K562 (cell line): ENCODE measurements around the gene MRAS. TPM values are rescaled to one million over a fixed set of nuclear protein-coding genes. Genes with fewer than 3 reads are reported as not detected.

Source experiments
- ATAC-seq: fragments of 200-7000 bp; cut with Tn5 transposase; 3 replicates; pipeline ENCODE4 v1.9.1; 2020; ENCODE audit warnings: moderate library complexity
- BruUV-seq: library from RNA; stranded (reverse); fragments of 400-500 nt; replicated peaks from 2 replicates; lab custom pipeline; 2021; lab: Mats Ljungman, UMichigan
- CTCF ChIA-PET: fragments of 300-600 bp; formaldehyde crosslinking; extraction: SDS; loops from one replicate; lab custom pipeline; 2021; ENCODE audit warnings: low intra/inter-chr PET ratio; lab: Yijun Ruan, JAX
- POLR2A ChIA-PET: fragments of 300-600, 350-650 bp; sonication (Branson Sonifier 250); formaldehyde crosslinking; extraction: SDS; loops from one replicate; lab custom pipeline; 2021; ENCODE audit warnings: antibody characterized with exemption, inconsistent platforms; lab: Yijun Ruan, JAX
- DNase-seq, 4 experiments: peaks; one replicate each; pipeline versions ENCODE4 v3.0.0 to v3.0.0-alpha.2; 2011 to 2018; ENCODE audit warnings: low spot score in 3 of 4, mixed read lengths in 3 of 4; ENCODE audit errors: extremely low read depth in 1 of 4
- FAIRE-seq: peaks from 2 replicates; lab custom pipeline; 2011; peaks lifted over from hg19 to GRCh38; lab: Jason Lieb, UNC
- H2AFZ ChIP-seq: 2 replicates; pipeline ENCODE4 v1.6.0; 2011; ENCODE audit warnings: low read depth, low read length, control low read depth, inconsistent platforms
- H3K27ac ChIP-seq: fragments of 200-600 bp; 3 replicates; pipeline ENCODE4 v1.8.0; 2011; ENCODE audit warnings: low read depth, mild to moderate bottlenecking, control low read depth, inconsistent platforms, low read length, moderate library complexity, mixed read lengths; ENCODE audit errors: extremely low read depth
- H3K27me3 ChIP-seq, 2 experiments: fragments of 300-600 bp in 1 of 2; 2 replicates in 1 of 2; 3 replicates in 1 of 2; pipeline versions ENCODE4 v1.6.0 to v1.8.0; 2011; ENCODE audit warnings: inconsistent platforms in 2 of 2, low read length in 2 of 2, mild to moderate bottlenecking in 1 of 2, mixed read lengths in 1 of 2, moderate library complexity in 1 of 2; ENCODE audit not compliant: control insufficient read depth in 2 of 2, insufficient read depth in 2 of 2
- H3K36me3 ChIP-seq: fragments of 300-600 bp; 3 replicates; pipeline ENCODE4 v1.8.0; 2011; ENCODE audit warnings: mild to moderate bottlenecking, low read length, inconsistent platforms; ENCODE audit not compliant: control insufficient read depth, insufficient read depth
- H3K4me1 ChIP-seq, 2 experiments: fragments of 200-600 bp in 1 of 2; replicated peaks in 1 of 2; 2 replicates in 1 of 2; 3 replicates in 1 of 2; pipeline versions ENCODE4 v1.5.1 to v1.8.0; 2011; ENCODE audit warnings: inconsistent platforms in 2 of 2, low read length in 2 of 2, mild to moderate bottlenecking in 1 of 2, mixed read lengths in 1 of 2, moderate library complexity in 1 of 2; ENCODE audit not compliant: control insufficient read depth in 2 of 2, insufficient read depth in 2 of 2
- H3K4me2 ChIP-seq: 2 replicates; pipeline ENCODE4 v1.6.1; 2011; ENCODE audit warnings: low read length, control low read depth, inconsistent platforms, mixed read lengths; ENCODE audit not compliant: insufficient read depth
- H3K4me3 ChIP-seq: fragments of 200-600 bp; sonication (generic), shearing (Covaris generic); 2 replicates; pipeline ENCODE4 v1.5.1; 2016; ENCODE audit warnings: control low read depth, inconsistent platforms
- H3K79me2 ChIP-seq: fragments of 200-600 bp; 3 replicates; pipeline ENCODE4 v1.8.0; 2011; ENCODE audit warnings: low read length, inconsistent platforms; ENCODE audit not compliant: control insufficient read depth, insufficient read depth
- H3K9ac ChIP-seq, 2 experiments: 2 replicates each; pipeline versions ENCODE4 v1.6.0 to v1.6.1; 2011; ENCODE audit warnings: low read depth in 2 of 2, low read length in 2 of 2, control low read depth in 1 of 2, inconsistent platforms in 1 of 2, mild to moderate bottlenecking in 1 of 2, mixed read lengths in 1 of 2; ENCODE audit not compliant: insufficient read depth in 1 of 2
- H3K9me1 ChIP-seq: one replicate; pipeline ENCODE4 v1.6.0; 2011; ENCODE audit warnings: inconsistent platforms, mild to moderate bottlenecking, low read length, moderate library complexity; ENCODE audit not compliant: control insufficient read depth, insufficient read depth
- H3K9me3 ChIP-seq: replicated peaks from 2 replicates; pipeline ENCODE4 v1.5.1; 2011; ENCODE audit warnings: low read depth, low read length, inconsistent platforms; ENCODE audit not compliant: control insufficient read depth, insufficient read depth
- H4K20me1 ChIP-seq: replicated peaks from 2 replicates; pipeline ENCODE4 v1.6.1; 2011; ENCODE audit warnings: low read length, inconsistent platforms, mixed read lengths; ENCODE audit not compliant: control insufficient read depth, insufficient read depth
- CCAR2 ChIP-seq: fragments of 200-400 bp; formaldehyde crosslinking; IDR thresholded peaks from 2 replicates; pipeline ENCODE4 v1.6.1; 2017; ENCODE audit warnings: mild to moderate bottlenecking, low read depth, low read length
- CXXC5 ChIP-seq: fragments of 250-450 bp; sonication (Bioruptor Pico); IDR thresholded peaks from 2 replicates; pipeline ENCODE4 v1.8.0; 2022; ENCODE audit warnings: inconsistent platforms, mild to moderate bottlenecking, moderate library complexity
- HNRNPL ChIP-seq: fragments of 200-400 bp; formaldehyde crosslinking; IDR thresholded peaks from 2 replicates; pipeline ENCODE4 v1.6.1; 2017; ENCODE audit warnings: low read depth, mild to moderate bottlenecking, low read length
- PHF8 ChIP-seq: fragments of 200-600 bp; sonication (generic); IDR thresholded peaks from 2 replicates; pipeline ENCODE4 v1.6.1; 2012; ENCODE audit warnings: mixed run types, mild to moderate bottlenecking, inconsistent platforms, low read length, moderate library complexity, borderline replicate concordance
- SP1 ChIP-seq: sonication (generic); formaldehyde crosslinking; IDR thresholded peaks from 2 replicates; pipeline ENCODE4 v1.8.1; 2022; ENCODE audit warnings: mild to moderate bottlenecking, missing genetic modification reagents
- ZNF124 ChIP-seq: sonication (generic); formaldehyde crosslinking; IDR thresholded peaks from 2 replicates; pipeline ENCODE4 v1.8.1; 2022; ENCODE audit warnings: missing genetic modification reagents
- ZNF695 ChIP-seq: fragments of 450-650 bp; formaldehyde crosslinking; IDR thresholded peaks from 2 replicates; pipeline ENCODE4 v1.4.0; 2020; ENCODE audit warnings: mild to moderate bottlenecking, moderate library complexity
- WGBS: fragments of 100-300 bp; shearing (Covaris generic); methylation state at CpG from one replicate; pipeline ENCODE4 v1.1.6; 2016; ENCODE audit warnings: low coverage, mixed read lengths; ENCODE audit not compliant: insufficient coverage; ENCODE audit errors: missing lambda C conversion rate; 5-methylcytosine and 5-hydroxymethylcytosine counted together
- in situ Hi-C: fragments of 300-500 bp; cut with MboI; formaldehyde crosslinking; loops from 4 replicates; pipeline ENCODE4 v1.15.0; 2018; ENCODE audit warnings: inconsistent platforms, mixed read lengths
- intact Hi-C: fragments of 100-400 bp; cut with micrococcal nuclease; formaldehyde crosslinking; loops from 2 replicates; pipeline ENCODE4 v1.14.2; 2022
- polyA plus RNA-seq, 8 experiments: library from polyadenylated mRNA; depleted of rRNA in 4 of 8; stranded (reverse) in 5 of 8; unstranded in 3 of 8; fragments of >200 nt; fragmentation: Nextera tagmentation in 2 of 8; fragmentation: Illumina TruSeq in 1 of 8; extraction: Ambion mirVana in 2 of 8; extraction: Trizol in 1 of 8; gene quantifications; 2 replicates each; pipeline versions ENCODE4 v1.2.1 to v1.2.3, GENCODE V29; 2011 to 2014; ENCODE audit warnings: inconsistent platforms in 1 of 8, missing spikeins in 1 of 8
- total RNA-seq, 7 experiments: library from RNA; depleted of rRNA in 6 of 7; stranded (reverse); fragments of >200 nt in 6 of 7; fragmentation: Illumina TruSeq in 2 of 7; extraction: Trizol in 2 of 7; gene quantifications; 2 replicates each; pipeline versions ENCODE4 v1.2.1 to v1.2.3, GENCODE V29; 2011 to 2021; ENCODE audit warnings: low replicate concordance in 1 of 7
- TF ChIP-seq, protein P1 (sequence below): fragments of 450-650 bp; conservative IDR thresholded peaks from 2 replicates; pipeline ENCODE4 v1.6.1; 2016; ENCODE audit warnings: missing genetic modification characterization, low read depth, mild to moderate bottlenecking, missing compliant biosample characterization, moderate library complexity
- TF ChIP-seq, protein P2 (sequence below): conservative IDR thresholded peaks from 2 replicates; pipeline ENCODE4 v1.6.1; 2011; ENCODE audit warnings: low read depth, mild to moderate bottlenecking, low read length; ENCODE audit not compliant: control insufficient read depth
- TF ChIP-seq, protein P3 (sequence below): fragments of 450-650 bp; IDR thresholded peaks from 2 replicates; pipeline ENCODE4 v1.6.1; 2018; ENCODE audit not compliant: partially characterized antibody
- TF ChIP-seq, protein P4 (sequence below): IDR thresholded peaks from 2 replicates; pipeline ENCODE4 v1.6.1; 2011; ENCODE audit warnings: borderline replicate concordance, low read depth, mild to moderate bottlenecking, moderate library complexity, low read length; ENCODE audit not compliant: insufficient read depth, poor library complexity, severe bottlenecking

Gene MRAS
- total and polyA plus RNA-seq, 9 of the 15 experiments (the other 6 are each of a cell fraction or from before 2014, with no cell fraction given) = 1.5 to 10.0 (median 5.0) TPM

DNA sequence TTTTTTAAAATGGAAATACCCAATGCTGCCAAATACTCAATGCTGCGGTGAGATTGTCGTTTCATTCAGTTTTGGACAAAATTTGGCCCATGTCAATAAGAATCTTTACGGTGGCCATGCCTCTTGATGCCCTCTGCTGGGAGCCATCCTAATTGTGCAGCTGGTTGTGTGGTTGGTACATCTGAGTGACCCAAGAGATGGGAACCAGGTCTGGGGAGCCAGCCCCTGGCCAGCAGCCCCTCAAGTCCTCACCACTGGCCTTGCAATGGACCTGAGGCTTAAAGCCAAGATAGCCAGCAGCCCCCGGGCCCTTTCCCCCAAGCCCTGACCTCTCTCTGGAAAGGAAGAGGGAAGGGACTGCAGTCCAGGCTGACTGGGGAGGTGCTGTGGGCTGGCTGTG, 49.6 kb downstream of the MRAS start (continued):
- TF ChIP-seq ZNF695 = no peak
- no peak for TF ChIP-seq ZNF124 (CRISPR knock-in tag)
- no peak for TF ChIP-seq HNRNPL
- TF ChIP-seq, protein P1, sequence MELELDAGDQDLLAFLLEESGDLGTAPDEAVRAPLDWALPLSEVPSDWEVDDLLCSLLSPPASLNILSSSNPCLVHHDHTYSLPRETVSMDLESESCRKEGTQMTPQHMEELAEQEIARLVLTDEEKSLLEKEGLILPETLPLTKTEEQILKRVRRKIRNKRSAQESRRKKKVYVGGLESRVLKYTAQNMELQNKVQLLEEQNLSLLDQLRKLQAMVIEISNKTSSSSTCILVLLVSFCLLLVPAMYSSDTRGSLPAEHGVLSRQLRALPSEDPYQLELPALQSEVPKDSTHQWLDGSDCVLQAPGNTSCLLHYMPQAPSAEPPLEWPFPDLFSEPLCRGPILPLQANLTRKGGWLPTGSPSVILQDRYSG = no peak
- TF ChIP-seq, protein P2, sequence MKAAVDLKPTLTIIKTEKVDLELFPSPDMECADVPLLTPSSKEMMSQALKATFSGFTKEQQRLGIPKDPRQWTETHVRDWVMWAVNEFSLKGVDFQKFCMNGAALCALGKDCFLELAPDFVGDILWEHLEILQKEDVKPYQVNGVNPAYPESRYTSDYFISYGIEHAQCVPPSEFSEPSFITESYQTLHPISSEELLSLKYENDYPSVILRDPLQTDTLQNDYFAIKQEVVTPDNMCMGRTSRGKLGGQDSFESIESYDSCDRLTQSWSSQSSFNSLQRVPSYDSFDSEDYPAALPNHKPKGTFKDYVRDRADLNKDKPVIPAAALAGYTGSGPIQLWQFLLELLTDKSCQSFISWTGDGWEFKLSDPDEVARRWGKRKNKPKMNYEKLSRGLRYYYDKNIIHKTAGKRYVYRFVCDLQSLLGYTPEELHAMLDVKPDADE = no peak

DNA sequence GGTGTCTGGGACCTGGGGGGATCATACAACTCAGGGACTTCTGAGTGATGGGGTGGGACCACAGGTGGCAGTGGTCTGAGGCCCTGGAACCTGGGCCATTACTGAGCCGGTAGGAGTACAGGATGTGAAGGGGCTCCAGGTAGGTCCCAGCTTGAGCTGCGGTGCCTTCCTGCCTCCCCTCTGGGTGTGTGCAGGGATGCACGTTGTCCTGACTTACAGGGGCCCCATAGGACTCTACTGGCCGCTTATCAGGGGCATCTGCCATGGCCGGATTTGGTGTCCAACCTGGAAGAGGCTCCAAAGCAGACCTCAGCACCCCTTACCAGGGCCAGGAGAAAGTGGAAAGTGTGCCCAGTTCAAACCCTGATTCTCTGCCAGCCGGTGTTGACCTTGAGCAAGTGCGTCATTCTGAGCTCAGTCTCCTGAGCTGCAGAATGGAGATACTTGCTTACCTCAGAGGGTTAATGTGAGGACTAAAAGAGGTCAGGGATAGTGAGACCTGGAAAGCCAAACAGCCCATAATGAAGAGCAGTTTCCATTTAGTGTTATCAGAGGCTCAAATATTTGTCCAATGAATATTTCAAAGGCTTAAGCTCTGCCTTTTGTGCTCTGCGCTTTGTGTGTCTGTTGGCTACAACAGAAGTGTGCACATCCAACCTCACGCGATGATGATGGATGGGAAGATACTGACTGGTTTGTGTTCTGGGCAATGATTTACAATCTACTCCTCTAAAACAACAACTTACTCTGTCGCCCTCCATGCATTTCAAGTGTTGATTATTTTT, 50.6 kb downstream of the MRAS start:
- WGBS = 17% methylated on average over 10 of the region's 11 CpGs
- no peak overlapping the region for H3K9ac ChIP-seq
- H3K36me3 ChIP-seq = no peaks in the 10 kb centered on the region
- no peaks in the 10 kb centered on the region for H3K9me3 ChIP-seq
- peaks cover 0 to 21% of the 10 kb centered on the region in 2 experiments; a peak in 2 of 5 replicates for H3K27me3 ChIP-seq
- no peak for ATAC-seq
- intact Hi-C loops = no loop called here
- no TSS peak for BruUV-seq
- H3K4me3 ChIP-seq = no peak overlapping the region
- CTCF ChIA-PET = no interaction called here
- DNase-seq = no peak
- H3K4me1 ChIP-seq = no peaks in the 10 kb centered on the region
- no peak overlapping the region for H3K27ac ChIP-seq
- no peaks in the 10 kb centered on the region for H3K79me2 ChIP-seq
- POLR2A ChIA-PET = no interaction called here
- H3K4me2 ChIP-seq = no peak overlapping the region
- in situ Hi-C loops = no loop called here
- H3K9me1 ChIP-seq = no peaks in the 10 kb centered on the region
- FAIRE-seq = no peak
- H4K20me1 ChIP-seq = no peaks in the 10 kb centered on the region
- H2AFZ ChIP-seq = no peak overlapping the region
- no peak for TF ChIP-seq CCAR2
- no peak for TF ChIP-seq PHF8
- TF ChIP-seq, protein P3, sequence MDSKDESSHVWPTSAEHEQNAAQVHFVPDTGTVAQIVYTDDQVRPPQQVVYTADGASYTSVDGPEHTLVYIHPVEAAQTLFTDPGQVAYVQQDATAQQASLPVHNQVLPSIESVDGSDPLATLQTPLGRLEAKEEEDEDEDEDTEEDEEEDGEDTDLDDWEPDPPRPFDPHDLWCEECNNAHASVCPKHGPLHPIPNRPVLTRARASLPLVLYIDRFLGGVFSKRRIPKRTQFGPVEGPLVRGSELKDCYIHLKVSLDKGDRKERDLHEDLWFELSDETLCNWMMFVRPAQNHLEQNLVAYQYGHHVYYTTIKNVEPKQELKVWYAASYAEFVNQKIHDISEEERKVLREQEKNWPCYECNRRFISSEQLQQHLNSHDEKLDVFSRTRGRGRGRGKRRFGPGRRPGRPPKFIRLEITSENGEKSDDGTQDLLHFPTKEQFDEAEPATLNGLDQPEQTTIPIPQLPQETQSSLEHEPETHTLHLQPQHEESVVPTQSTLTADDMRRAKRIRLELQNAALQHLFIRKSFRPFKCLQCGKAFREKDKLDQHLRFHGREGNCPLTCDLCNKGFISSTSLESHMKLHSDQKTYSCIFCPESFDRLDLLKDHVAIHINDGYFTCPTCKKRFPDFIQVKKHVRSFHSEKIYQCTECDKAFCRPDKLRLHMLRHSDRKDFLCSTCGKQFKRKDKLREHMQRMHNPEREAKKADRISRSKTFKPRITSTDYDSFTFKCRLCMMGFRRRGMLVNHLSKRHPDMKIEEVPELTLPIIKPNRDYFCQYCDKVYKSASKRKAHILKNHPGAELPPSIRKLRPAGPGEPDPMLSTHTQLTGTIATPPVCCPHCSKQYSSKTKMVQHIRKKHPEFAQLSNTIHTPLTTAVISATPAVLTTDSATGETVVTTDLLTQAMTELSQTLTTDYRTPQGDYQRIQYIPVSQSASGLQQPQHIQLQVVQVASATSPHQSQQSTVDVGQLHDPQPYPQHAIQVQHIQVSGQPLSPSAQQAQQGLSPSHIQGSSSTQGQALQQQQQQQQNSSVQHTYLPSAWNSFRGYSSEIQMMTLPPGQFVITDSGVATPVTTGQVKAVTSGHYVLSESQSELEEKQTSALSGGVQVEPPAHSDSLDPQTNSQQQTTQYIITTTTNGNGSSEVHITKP = no peak
- TF ChIP-seq SP1 (CRISPR knock-in tag) = no peak
- TF ChIP-seq CXXC5 (CRISPR knock-in tag) = no peak
- TF ChIP-seq, protein P4, sequence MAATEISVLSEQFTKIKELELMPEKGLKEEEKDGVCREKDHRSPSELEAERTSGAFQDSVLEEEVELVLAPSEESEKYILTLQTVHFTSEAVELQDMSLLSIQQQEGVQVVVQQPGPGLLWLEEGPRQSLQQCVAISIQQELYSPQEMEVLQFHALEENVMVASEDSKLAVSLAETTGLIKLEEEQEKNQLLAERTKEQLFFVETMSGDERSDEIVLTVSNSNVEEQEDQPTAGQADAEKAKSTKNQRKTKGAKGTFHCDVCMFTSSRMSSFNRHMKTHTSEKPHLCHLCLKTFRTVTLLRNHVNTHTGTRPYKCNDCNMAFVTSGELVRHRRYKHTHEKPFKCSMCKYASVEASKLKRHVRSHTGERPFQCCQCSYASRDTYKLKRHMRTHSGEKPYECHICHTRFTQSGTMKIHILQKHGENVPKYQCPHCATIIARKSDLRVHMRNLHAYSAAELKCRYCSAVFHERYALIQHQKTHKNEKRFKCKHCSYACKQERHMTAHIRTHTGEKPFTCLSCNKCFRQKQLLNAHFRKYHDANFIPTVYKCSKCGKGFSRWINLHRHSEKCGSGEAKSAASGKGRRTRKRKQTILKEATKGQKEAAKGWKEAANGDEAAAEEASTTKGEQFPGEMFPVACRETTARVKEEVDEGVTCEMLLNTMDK = no peak
